NK-92 (cell line): Measurements from ENCODE around the gene DLG2.

Experiments used
- DNase-seq: peaks from one replicate; lab custom pipeline; 2025; ENCODE audit not compliant: unreplicated experiment; lab: John Stamatoyannopoulos, UW

DLG2 gene

DNA sequence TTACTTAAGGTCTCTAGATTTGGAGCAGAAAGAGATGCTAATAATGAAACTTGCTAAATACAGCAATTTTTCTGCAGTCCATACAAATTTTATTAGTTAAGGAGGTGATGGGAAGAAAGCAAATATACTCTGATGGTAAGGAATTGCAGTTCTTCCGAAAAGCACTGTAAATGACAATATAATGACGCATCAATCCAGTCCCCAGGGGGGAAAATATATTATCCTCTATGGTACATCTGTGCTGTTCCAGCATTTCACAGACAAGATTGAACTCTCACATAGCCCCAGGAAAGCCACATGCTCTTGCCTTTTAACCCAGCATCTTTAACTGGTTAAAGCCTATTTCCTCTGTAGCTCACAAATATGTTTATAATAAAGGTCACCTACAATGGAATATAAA lies 1924.3 kb downstream of the DLG2 start:
- no peak for DNase-seq

DNA sequence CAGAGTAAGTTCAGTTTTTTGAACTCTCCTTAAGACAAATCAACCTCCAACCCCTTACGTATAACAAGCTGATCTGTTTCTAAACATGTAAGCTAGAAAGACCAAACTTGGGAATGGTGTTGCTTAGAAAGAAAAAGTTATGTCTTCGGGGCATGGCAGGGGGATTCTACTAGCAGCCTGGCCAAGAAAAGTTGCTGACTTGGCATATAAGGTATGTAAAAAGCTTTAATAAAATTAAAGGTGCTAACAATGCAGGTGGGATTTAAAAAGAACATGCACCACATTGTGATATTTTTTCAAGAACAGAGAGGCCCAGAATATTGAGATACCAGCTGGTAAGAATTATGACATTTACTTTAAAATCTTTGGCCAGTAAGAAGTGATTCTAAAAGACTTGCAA lies 1929.6 kb downstream of the DLG2 start:
- no peak for DNase-seq

DNA sequence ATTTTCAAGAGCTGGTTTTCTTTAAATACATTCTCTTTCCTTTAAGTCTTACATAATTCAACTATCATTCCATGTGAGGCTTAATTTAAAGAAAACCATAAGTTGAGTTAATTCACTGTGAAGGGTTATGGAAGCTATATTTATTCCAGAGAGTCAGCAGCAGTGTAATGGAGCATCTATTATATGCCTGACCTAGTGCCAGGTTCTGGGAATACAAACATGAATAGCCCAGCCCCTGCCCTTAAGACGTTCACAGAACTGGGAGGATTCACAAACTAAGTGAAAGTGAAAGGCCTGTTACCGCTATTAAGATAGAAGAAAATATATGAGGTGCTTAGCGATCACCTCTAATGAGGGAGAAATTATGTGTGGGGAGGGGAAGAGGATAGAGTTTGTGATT lies 1932.1 kb downstream of the DLG2 start:
- no peak for DNase-seq

DNA sequence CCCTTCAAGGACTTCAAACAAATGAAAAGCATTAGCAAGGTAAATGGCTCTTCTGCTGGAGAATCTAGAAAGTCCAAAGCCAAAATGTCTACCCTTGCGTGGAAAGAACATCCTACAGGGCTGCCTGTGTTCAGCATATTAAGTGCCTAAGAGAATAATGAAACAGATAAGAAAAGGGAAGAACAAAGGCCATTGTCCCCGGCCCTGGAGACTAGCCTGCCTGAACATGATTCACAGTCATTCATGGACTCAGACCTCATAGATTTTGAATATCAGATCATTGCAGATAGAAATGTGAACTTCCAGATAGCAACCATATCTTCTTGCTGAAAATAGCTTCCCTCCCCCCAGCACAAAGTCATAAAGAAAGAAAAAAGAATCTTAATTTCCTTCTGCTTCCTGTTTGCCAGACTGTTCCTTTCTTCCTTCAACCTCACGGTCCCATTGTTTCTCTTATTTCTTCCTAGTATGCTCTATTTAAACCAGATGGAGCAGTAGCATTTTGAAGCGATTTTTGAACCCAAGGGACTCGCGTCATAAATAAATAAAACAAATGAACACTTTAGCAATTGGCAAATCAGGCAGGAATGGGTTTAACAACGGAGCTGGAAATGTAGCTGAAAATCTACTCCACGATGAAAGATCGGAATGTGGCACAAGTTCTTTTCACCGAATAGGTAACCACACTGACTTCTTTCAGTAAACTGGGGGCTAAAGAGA lies 1932.8 kb downstream of the DLG2 start:
- no peak for DNase-seq

DNA sequence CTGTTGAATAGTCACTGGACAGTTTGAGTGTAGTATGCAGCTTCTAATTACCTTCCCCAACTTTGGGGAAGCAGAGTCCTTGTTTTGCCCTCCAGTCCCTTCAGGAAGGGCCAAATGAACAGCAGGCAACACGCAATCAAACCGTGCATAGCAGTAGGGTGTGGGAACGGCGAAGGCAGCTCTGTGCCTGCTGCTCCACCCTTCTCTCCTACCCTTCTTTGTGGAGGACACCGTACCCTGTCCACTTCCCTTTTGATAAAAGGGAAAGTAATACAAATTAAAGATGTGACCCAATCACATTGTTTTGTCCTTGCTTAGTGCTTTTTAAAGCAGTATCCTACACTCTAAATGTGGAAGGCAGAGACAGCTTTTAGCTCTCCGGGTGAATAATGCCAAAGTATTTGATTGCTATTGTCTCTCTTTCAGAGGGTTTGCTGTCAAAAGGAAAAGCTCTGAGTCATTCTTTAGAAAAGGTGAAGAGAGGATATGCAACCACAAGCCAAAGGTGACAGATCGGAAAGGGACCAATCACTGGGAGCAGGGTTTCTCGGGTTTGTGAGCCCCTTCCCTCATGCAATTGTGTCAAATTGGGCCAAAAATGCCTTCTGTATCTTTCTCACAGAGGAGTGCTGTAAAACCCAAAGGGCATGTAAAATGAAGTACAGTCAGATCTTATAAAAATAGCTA lies 1933.7 kb downstream of the DLG2 start:
- DNase-seq = no peak

DNA sequence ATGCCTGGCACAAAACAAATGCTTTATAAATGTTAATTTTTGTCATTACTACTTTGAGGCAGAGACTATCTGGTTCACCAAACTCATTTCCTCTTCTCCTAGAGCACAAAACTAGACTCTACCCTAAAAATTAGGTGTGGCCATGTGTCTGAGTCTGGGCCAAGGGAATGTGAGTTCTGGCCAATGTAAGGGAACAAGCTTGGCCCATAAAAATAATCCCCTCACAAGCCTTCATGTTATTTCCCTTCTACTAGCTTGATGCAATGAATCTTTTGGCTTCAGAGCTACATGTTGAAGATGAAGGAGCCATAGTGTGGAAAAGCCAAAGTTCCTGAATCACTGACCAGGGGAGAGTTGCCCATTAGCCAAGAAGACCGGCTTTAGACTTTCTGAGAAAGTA lies 1934.5 kb downstream of the DLG2 start:
- DNase-seq = no peak

DNA sequence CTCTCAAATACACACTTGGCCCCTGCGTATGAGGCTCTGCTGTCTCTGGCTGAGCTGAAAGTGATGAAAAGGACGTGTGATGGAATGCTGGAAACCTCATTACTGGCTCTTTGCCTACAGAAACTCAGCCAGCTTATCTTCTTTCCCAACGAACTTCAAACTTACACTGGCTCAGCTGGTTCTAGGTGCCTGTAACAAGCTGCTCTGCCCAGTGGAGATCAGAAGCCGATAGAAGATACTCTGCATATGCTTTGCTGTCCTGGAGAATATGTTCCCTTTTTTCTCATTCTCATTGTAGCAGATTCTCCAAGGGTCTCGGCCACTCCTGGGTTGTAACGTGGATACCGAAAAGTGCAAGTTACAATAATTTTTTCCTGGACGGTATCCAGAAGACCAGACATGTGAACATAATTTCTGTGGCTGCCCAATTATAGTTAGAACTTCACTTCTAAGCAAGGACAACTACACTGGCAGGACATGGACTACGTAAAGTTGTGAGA lies 1935.6 kb downstream of the DLG2 start:
- no peak for DNase-seq

DNA sequence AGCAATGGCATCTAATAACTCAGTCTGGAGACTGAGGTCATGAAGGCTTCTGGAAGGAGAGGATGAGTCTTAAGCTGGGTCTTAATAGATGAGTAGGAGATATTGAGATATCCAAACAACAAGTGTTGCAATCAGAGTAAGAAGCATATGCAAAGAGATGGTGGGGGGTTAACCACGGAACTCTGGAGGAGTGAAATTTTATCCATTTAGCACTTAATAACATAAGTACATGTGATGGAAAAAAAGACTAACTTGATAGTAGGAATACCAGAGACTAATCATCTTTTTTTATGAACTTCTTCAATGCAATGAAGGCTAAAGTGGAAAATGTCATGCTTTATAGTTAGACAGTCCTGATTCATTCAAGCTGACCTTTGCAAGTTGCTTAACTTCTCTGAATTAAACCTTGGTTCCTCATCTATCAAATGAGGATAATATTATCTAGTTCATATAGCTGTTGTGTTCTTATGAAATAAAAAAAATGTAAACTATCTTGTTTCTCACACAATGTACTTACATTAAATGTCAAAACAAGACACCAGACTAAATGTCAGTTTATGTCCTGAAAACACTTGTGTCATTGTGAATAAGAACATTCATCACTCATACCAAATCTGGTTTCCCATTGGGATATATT lies 1937.9 kb downstream of the DLG2 start:
- DNase-seq = no peak

DNA sequence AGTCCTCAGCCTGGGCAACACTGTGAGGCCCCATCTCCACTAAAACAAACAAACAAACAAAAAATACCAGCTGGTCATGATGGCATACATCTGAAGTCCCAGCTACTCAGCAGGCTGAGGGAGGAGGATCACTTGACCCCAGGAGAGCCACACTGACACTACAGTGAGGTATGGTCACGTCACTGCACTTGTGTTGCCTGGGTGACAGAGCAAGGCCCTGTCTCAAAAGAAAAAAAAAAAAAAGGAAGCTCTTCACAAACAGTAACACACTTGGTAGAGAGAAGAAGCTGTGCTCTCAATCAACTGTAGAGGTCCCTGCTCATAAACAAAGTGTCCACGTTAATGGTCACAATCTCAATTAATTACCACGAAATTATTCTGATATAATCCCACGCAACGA lies 1939.4 kb downstream of the DLG2 start:
- no peak for DNase-seq

DNA sequence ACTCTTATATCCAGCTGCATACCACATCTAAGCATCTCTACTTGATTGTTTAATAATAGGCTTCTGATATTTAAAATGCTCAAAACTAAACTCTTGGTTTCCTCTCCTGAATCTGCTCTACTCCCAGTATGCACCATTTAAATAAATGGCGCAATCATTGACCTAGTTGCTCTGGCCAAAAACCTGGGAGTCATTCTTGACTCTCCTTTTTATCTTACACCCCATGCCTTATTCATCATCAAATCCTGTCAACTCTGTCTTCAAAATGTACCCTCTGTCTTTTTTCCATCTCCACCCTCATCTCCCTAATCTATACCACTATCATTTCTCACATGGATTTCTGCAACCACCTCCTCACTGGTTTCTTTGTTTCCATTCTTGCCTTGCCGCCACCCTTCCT lies 1941.4 kb downstream of the DLG2 start:
- no peak for DNase-seq

DNA sequence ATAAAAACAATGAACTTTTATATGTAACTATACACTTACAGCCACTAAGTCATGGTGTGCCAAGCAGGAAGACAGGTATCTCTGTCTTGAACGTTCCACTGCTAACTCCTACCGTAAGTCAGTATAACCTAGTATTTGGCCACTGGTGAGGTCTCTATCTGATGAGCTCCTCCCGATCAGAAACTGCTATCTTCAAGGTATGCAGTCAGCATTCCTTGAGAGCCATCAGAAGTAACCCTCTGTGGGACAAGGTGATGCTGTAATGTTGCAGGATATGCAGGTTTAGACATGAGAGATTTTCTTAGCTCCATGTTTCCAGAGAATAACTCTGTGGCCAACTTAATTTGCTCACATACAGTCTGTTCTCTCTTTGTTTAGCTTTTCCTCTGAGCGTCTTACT lies 1943.1 kb downstream of the DLG2 start:
- no peak for DNase-seq

DNA sequence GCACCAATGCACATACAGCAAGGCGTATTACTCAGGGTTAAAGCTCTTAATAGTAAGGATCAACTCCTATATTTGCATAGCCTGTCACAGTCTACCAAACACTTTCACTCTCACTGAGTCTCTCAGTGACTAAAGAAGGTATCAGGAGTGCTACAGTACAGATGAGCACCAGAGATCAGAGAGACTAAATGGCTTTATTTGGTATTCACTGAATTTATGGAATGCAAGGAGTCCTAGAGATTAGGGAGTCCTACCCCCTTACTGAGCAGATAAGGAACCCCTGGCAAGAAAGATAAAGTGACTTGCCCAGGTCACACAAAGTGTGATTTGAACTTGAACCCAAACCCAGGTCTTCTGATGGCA lies 1944.6 kb downstream of the DLG2 start:
- DNase-seq = no peak

DNA sequence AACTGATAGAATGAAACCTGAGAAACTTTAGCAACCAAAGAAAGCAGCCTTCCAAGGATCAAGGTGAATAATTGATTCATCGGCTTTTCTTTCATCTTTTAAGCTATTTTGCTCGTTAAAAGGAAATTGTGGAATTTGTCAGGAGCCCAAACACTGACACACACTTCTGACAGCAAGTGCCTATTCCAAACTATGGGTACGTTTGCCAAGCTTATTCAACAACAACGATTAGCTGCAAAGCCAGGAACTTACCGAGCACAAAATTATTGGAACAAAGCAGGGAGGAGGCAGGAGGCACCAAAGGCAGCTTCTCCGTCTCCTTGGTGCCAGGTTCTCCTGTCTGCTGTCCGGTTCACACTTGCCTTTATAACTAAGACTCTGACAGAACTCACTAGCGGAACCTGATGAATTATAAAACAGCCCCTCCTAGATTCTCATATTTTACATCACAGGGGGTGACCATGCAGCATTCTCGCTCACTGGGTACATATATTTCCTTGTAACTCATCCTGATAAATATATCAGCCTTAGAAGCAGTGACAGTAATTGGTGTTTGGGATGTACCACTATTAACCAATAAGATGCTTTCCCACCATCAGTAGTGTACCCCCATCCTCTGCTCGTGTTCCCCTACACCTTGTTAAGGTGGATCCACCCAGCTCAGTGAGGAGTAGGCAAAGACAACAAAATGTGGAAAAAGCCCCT lies 1945.1 kb downstream of the DLG2 start:
- DNase-seq = no peak

DNA sequence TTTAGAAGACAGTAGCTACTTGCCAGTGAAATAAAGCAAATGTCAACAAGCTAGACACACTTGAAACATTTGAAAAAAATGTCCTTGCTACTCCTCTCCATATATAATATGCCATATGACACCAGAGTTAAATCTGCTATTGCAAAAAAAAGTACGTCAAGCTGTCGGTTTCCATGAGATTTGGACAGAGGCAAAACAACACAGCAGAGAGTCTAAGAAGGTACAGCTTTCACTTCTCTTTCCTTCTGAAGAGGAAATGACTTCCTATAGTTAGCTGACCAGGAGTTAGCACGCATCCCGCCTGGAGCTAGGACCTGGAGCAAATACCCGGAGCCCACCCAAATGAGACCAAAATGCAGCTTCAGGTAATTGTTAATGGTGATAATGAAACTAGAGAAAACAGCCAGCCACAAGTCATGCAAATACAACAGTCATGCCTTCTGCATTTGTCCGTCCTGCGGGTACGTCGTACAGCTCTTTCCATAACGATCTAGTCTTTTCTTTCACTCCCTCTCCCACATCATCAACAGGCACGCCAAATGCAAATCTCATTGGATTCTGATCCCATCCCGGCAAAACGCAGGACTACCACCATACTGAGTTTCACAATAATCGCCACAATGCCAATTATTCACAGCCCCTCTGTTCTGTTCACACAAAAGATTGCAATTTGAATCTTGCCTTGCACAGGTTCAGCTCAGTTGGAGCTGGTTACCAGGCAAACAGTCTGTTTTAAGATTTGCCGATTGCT lies 1945.9 kb downstream of the DLG2 start:
- DNase-seq = no peak

DNA sequence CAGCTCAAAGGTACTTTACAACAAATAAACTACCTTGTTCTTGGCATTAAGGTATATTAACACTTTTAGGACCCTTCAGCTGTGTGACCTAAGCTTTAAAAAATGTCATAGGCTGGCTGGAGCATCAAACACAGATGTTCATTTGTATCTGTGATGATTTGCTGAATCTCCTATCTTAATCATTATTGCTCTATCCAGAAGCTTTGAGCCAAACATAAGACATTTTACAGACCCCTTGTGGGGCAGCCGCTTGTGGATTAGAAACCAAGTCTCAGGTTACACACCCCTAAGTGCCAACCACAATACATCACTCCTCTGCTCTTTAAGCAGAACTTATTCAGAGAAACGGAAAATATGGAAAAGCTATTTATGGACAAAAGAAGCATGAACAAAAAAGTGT lies 1946.8 kb downstream of the DLG2 start:
- DNase-seq = no peak

DNA sequence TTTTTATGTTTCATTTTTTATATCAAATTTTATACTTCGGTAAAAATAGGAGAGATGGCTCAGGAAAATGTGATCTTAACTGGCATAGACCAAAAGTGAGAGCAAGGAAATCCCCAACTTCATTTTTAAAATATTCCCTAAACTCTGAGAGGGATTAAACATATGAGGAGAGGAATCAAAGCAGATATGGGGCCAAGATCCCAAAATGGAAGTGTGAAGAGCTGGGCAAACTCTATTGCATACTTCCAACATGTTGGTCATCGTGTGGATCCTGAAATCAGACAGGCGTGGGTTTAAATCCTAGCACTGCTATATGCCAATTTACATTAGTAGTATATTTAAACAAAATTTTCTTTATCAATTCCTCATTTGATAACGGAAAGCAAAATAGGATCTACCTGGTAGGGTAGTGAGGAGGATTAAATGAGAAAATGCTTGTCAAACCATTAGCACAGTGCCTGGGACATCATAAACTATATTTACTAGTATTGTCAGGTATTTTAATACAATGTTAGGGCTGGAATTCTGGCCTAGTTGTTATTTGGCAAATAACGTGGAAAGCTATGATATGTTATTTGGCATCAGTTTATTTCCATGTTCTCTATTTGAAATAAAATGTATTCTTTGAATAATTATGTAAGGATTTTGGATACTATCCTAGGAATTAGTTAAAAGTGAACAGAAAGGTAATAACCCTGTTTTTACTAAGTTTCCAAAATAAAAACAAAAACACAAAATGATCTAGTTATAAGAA lies 1948.1 kb downstream of the DLG2 start:
- no peak for DNase-seq

DNA sequence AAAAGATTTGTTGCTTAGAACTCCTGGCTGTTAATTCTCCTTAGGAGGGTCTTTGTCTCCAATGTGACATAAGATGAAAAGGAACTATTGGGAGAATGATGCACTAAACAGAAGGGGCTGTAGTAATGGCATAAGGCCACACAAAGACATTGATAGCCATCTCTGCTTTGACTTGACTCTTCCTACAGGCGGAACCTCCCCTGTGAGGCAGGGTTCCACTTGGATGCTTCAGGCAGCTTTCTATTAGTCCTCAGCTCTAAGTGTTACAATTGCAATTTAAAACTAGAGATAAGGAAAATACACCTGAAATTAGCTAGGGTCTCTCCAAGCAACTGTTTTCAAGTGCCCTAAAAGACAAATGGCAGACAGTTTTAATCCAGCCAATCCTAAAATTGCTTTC lies 1949.4 kb downstream of the DLG2 start:
- DNase-seq = no peak

DNA sequence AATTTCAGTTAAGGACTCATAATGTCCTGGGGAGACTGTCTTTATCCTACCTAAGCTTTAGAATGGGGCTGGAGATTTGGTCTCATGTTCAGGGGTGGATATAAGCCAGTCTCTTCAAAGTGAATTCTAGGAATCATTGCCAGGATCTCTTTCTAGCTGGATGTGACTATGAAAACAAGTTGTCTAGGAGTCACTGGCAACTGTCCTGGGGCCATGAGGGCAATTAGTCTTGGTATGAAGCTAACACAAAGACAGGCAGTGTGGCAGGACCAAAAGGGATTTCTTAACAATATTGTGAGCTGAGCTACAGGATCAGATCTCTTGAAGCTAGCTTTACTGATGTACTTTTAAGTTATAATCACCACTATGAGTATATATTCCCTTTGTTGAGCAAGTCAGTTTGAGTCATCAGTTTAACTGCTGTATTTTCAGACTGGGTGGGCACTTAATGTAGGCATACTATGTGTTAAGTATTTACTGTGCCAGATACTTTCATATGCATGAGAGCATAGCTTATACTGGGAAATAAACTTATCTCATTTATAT lies 1951.0 kb downstream of the DLG2 start:
- no peak for DNase-seq

DNA sequence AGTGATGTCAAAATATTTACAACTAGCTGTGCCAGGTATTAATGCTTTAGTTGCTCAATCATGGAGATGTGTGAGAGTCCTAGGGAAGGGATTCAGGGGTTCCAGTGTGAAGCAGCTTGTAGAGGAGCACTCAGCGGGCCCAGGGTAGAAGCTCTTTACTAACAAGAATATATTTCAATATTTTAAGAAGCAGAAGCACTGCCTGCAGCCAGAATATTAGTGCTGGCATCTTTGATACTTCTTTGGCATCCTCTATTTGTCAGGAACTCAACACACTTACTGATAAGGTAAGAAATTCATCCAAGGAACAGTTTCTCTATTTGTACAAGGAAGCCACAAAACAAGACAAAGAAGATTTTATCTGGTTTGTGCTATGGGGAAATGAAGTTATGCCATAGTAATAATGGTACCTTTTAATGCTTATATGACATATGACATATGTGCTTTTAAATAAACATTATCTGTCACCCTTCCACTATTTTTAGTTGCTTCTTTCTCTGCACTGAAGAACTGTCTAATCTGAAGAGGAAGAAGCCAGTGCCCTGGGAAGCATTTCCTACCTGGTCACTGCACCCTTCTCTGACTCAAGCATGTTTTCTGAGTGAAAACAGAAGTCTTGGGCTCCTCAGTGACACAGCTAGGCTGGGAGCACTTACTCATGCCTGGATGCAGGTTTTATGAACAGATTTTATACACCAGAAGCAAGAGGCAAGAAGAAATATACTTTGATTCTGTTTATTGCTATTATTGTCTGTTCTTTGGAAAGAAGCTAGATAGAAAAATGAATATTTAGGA lies 1952.8 kb downstream of the DLG2 start:
- no peak for DNase-seq
